ENCODE data around the gene PHLPP1.

Gene PHLPP1

GRCh38 chr18:62810682-62811081 lies 95.3 kb downstream of the PHLPP1 start:
- DNase-seq (ENCODE audit: low spot score): no peak

- no peak for DNase-seq (ENCODE audit: low spot score)
These were observed 96.3 kb downstream of the PHLPP1 start for GRCh38 chr18:62811674-62812073.

GRCh38 chr18:62812242-62812641 lies 96.9 kb downstream of the PHLPP1 start:
- DNase-seq (ENCODE audit: low spot score): no peak

GRCh38 chr18:62812876-62813275 lies 97.5 kb downstream of the PHLPP1 start:
- DNase-seq (ENCODE audit: low spot score): no peak

GRCh38 chr18:62814132-62814759 lies 98.9 kb downstream of the PHLPP1 start:
- DNase-seq (ENCODE audit: low spot score): no peak

- no peak for DNase-seq (ENCODE audit: low spot score)
These were observed 110.0 kb downstream of the PHLPP1 start for GRCh38 chr18:62825382-62825781.

- peak; percentile 75 for DNase-seq (ENCODE audit: low spot score)
These were observed 112.1 kb downstream of the PHLPP1 start for GRCh38 chr18:62827397-62827796.

GRCh38 chr18:62828091-62828640 lies 112.8 kb downstream of the PHLPP1 start:
- peak; percentile 12 for DNase-seq (ENCODE audit: low spot score)

- no peak for DNase-seq (ENCODE audit: low spot score)
These were observed 113.5 kb downstream of the PHLPP1 start for GRCh38 chr18:62828852-62829251.

GRCh38 chr18:62829936-62830335 lies 114.6 kb downstream of the PHLPP1 start:
- no peak for DNase-seq (ENCODE audit: low spot score)

GRCh38 chr18:62832282-62832681 lies 116.9 kb downstream of the PHLPP1 start:
- DNase-seq (ENCODE audit: low spot score): peak; percentile 52

GRCh38 chr18:62833494-62833893 lies 118.2 kb downstream of the PHLPP1 start:
- no peak for DNase-seq (ENCODE audit: low spot score)

GRCh38 chr18:62834715-62835114 lies 119.4 kb downstream of the PHLPP1 start:
- no peak for DNase-seq (ENCODE audit: low spot score)

GRCh38 chr18:62837011-62837410 lies 121.7 kb downstream of the PHLPP1 start:
- DNase-seq (ENCODE audit: low spot score): no peak

GRCh38 chr18:62838475-62839098 lies 123.2 kb downstream of the PHLPP1 start:
- no peak for DNase-seq (ENCODE audit: low spot score)

GRCh38 chr18:62839874-62840713 lies 124.8 kb downstream of the PHLPP1 start:
- DNase-seq (ENCODE audit: low spot score): no peak

GRCh38 chr18:62841405-62841804 lies 126.1 kb downstream of the PHLPP1 start:
- DNase-seq (ENCODE audit: low spot score): no peak

- DNase-seq (ENCODE audit: low spot score): no peak
These were observed 127.6 kb downstream of the PHLPP1 start for GRCh38 chr18:62842898-62843297.

GRCh38 chr18:62844850-62845643 lies 129.7 kb downstream of the PHLPP1 start:
- no peak for DNase-seq (ENCODE audit: low spot score)

GRCh38 chr18:62846313-62846712 lies 131.0 kb downstream of the PHLPP1 start:
- DNase-seq (ENCODE audit: low spot score): no peak

GRCh38 chr18:62847081-62847480 lies 131.7 kb downstream of the PHLPP1 start:
- DNase-seq (ENCODE audit: low spot score): no peak

- no peak for DNase-seq (ENCODE audit: low spot score)
These were observed 133.6 kb downstream of the PHLPP1 start for GRCh38 chr18:62848946-62849345.
